ENCODE data around the gene DLX6. TPM values are rescaled to one million over a fixed set of nuclear protein-coding genes. Genes with fewer than 3 reads are reported as not detected.
A peak's percentile ranks its signal among the peaks of the same experiment; 100 is the strongest.

Gene DLX6
- total RNA-seq, 1 donor from 2014 or later = 10.9 TPM

- no peak overlapping the region for H3K27ac Mint-ChIP-seq
- H3K36me3 Mint-ChIP-seq = no peaks in the 10 kb centered on the region
- H3K27me3 Mint-ChIP-seq (ENCODE audit: low read depth) = peaks cover 99% of the 10 kb centered on the region
- no peak for DNase-seq (ENCODE audit: low spot score in 2 of 2, unreplicated experiment in 2 of 2)
- H3K4me1 Mint-ChIP-seq = peaks cover 45% of the 10 kb centered on the region
- H3K4me3 Mint-ChIP-seq = peak overlapping the region; percentile 53
- no peaks in the 10 kb centered on the region for H3K9me3 Mint-ChIP-seq
- no peak for TF ChIP-seq CTCF (IDR thresholded peaks at IDR 0.05; ENCODE audit: unreplicated experiment)
Measured at GRCh38 chr7:96996111-96996957, 9.0 kb upstream of the DLX6 start.

- Mint-ChIP-seq H3K27me3 (ENCODE audit: low read depth) (peaks cover 99% of the 10 kb centered on the region), H3K4me3 (peak overlapping the region; percentile 53), H3K9me3 (no peaks in the 10 kb centered on the region), H3K36me3 (no peaks in the 10 kb centered on the region), H3K4me1 (peaks cover 43% of the 10 kb centered on the region), H3K27ac (no peak overlapping the region)
- no peak for DNase-seq (ENCODE audit: low spot score in 2 of 2, unreplicated experiment in 2 of 2)
- TF ChIP-seq CTCF (IDR thresholded peaks at IDR 0.05; ENCODE audit: unreplicated experiment) = no peak
Measured at GRCh38 chr7:96996958-96997511, 8.3 kb upstream of the DLX6 start.

- H3K9me3 Mint-ChIP-seq = no peaks in the 10 kb centered on the region
- peaks cover 99% of the 10 kb centered on the region for H3K27me3 Mint-ChIP-seq (ENCODE audit: low read depth)
- DNase-seq (ENCODE audit: low spot score in 2 of 2, unreplicated experiment in 2 of 2) = no peak
- no peak overlapping the region for H3K27ac Mint-ChIP-seq
- H3K4me1 Mint-ChIP-seq = peaks cover 40% of the 10 kb centered on the region
- H3K36me3 Mint-ChIP-seq = peaks cover 4% of the 10 kb centered on the region
- no peak overlapping the region for H3K4me3 Mint-ChIP-seq
- TF ChIP-seq CTCF (IDR thresholded peaks at IDR 0.05; ENCODE audit: unreplicated experiment) = no peak
Measured at GRCh38 chr7:96997512-96998032, 7.8 kb upstream of the DLX6 start.

GRCh38 chr7:96998333-96998732 lies 7.0 kb upstream of the DLX6 start:
- H3K27me3 Mint-ChIP-seq (ENCODE audit: low read depth) = peaks cover 99% of the 10 kb centered on the region
- no peak for DNase-seq (ENCODE audit: low spot score in 2 of 2, unreplicated experiment in 2 of 2)
- H3K36me3 Mint-ChIP-seq = peaks cover 4% of the 10 kb centered on the region
- peaks cover 43% of the 10 kb centered on the region for H3K4me1 Mint-ChIP-seq
- TF ChIP-seq CTCF (IDR thresholded peaks at IDR 0.05; ENCODE audit: unreplicated experiment) = no peak
- no peak overlapping the region for H3K27ac Mint-ChIP-seq
- H3K9me3 Mint-ChIP-seq = no peaks in the 10 kb centered on the region
- peak overlapping the region; percentile 24 for H3K4me3 Mint-ChIP-seq

- TF ChIP-seq CTCF (IDR thresholded peaks at IDR 0.05; ENCODE audit: unreplicated experiment) = no peak
- Mint-ChIP-seq H3K36me3 (peaks cover 4% of the 10 kb centered on the region), H3K27me3 (ENCODE audit: low read depth) (peaks cover 99% of the 10 kb centered on the region), H3K4me3 (no peak overlapping the region), H3K9me3 (no peaks in the 10 kb centered on the region), H3K27ac (no peak overlapping the region), H3K4me1 (peaks cover 44% of the 10 kb centered on the region)
- DNase-seq (ENCODE audit: low spot score in 2 of 2, unreplicated experiment in 2 of 2) = no peak
Measured at GRCh38 chr7:96998744-96999143, 6.6 kb upstream of the DLX6 start.

Measured in mesothelial cell of epicardium (in vitro differentiated cells).